OCI-LY3 (cell line): ENCODE results near the gene FMNL2.

Experiments used
- H2AFZ ChIP-seq: fragments of 200-600, 300-600 bp; shearing (Covaris generic); 2 replicates; pipeline ENCODE4 v1.6.0; 2014; ENCODE audit warnings: antibody characterized with exemption, low read depth, low read length
- H3K27ac ChIP-seq: fragments of 200-600, 300-600 bp; sonication (generic); 2 replicates; pipeline ENCODE4 v1.5.1; 2014; ENCODE audit warnings: mild to moderate bottlenecking, low read length, moderate library complexity, mixed read lengths
- H3K27me3 ChIP-seq: fragments of 200-600, 300-600 bp; sonication (generic); 2 replicates; pipeline ENCODE4 v1.6.1; 2014; ENCODE audit warnings: low read depth, low read length, mixed read lengths
- H3K36me3 ChIP-seq: fragments of 200-600, 300-600 bp; sonication (generic); replicated peaks from 2 replicates; pipeline ENCODE3; 2014; ENCODE audit warnings: low read depth, low read length, mixed read lengths
- H3K4me1 ChIP-seq: fragments of 300-600, 200-600 bp; sonication (generic); 2 replicates; pipeline ENCODE4 v1.6.1; 2014; ENCODE audit warnings: low read length, mixed read lengths
- H3K4me2 ChIP-seq: fragments of 200-600, 300-600 bp; sonication (generic); 2 replicates; pipeline ENCODE4 v1.6.1; 2014; ENCODE audit warnings: low read length, mixed read lengths
- H3K4me3 ChIP-seq: fragments of 300-600, 200-600 bp; sonication (generic); 2 replicates; pipeline ENCODE4 v1.5.1; 2014; ENCODE audit warnings: antibody characterized with exemption, mild to moderate bottlenecking, low read length, moderate library complexity
- H3K79me2 ChIP-seq: fragments of 300-600, 200-600 bp; shearing (Covaris generic); 2 replicates; pipeline ENCODE4 v1.6.1; 2014; ENCODE audit warnings: mild to moderate bottlenecking, low read length, mixed read lengths
- H3K9ac ChIP-seq: fragments of 300-600, 200-600 bp; shearing (Covaris generic); 2 replicates; pipeline ENCODE4 v1.6.0; 2014; ENCODE audit warnings: mild to moderate bottlenecking, low read length, moderate library complexity
- H3K9me3 ChIP-seq: fragments of 200-600, 300-600 bp; shearing (Covaris generic); 2 replicates; pipeline ENCODE4 v1.6.1; 2014; ENCODE audit warnings: low read length, mixed read lengths; ENCODE audit not compliant: insufficient read depth
- H4K20me1 ChIP-seq: fragments of 200-600, 300-600 bp; sonication (generic); 2 replicates; pipeline ENCODE4 v1.6.1; 2016; ENCODE audit warnings: low read length, mixed read lengths; ENCODE audit not compliant: insufficient read depth
- CTCF ChIP-seq: fragments of 200-600, 300-600 bp; sonication (generic); IDR thresholded peaks from 2 replicates; pipeline ENCODE4 v1.5.1; 2014; ENCODE audit warnings: antibody characterized with exemption, low read length, low read depth
- EZH2phosphoT487 ChIP-seq: fragments of 200-600 bp; shearing (Covaris generic); IDR thresholded peaks from 2 replicates; pipeline ENCODE4 v1.6.1; 2018; ENCODE audit warnings: antibody characterized with exemption, mixed run types, low read depth

FMNL2 gene

GRCh38 chr2:152419944-152420343, 85.0 kb downstream of the FMNL2 start:
- H3K79me2 ChIP-seq: no peaks in the 10 kb centered on the region
- H2AFZ ChIP-seq: no peak overlapping the region

DNA sequence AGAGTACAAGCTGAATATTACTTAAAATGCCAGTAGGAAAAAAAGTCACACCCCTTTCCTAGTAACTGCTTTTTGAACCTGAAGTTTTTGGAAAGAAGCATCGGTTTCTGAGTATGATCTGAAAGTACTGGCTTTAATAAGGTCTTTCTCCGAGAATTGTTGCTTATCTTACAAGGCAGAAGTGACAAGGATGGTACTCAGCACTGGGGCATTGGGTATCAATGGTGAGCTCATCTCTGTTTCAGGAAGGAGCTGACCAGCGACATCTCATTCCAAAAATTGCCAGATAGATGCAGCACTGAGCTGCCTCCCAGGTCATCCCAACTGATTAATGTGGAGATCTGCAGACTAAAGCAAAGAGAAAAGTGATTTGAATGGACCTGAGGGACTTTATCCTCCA, 85.4 kb downstream of the FMNL2 start:
- peak overlapping the region; percentile 74 for H3K4me2 ChIP-seq
- no peak overlapping the region for H2AFZ ChIP-seq
- TF ChIP-seq EZH2phosphoT487: no peak
- TF ChIP-seq CTCF: no peak
- no peak overlapping the region for H3K9ac ChIP-seq
- peak overlapping the region; percentile 63 for H3K4me3 ChIP-seq
- no peaks in the 10 kb centered on the region for H4K20me1 ChIP-seq
- H3K36me3 ChIP-seq: no peaks in the 10 kb centered on the region
- H3K79me2 ChIP-seq: no peaks in the 10 kb centered on the region
- peaks cover 40% of the 10 kb centered on the region for H3K4me1 ChIP-seq
- no peak overlapping the region for H3K27ac ChIP-seq
- no peaks in the 10 kb centered on the region for H3K9me3 ChIP-seq
- no peaks in the 10 kb centered on the region for H3K27me3 ChIP-seq

More at GRCh38 chr2:152419944-152420343, 85.0 kb downstream of the FMNL2 start:
- no peaks in the 10 kb centered on the region for H3K9me3 ChIP-seq
- H3K27ac ChIP-seq: no peak overlapping the region
- no peak overlapping the region for H3K9ac ChIP-seq
- TF ChIP-seq CTCF (no peak), EZH2phosphoT487 (no peak)
- H3K27me3 ChIP-seq: no peaks in the 10 kb centered on the region
- H4K20me1 ChIP-seq: no peaks in the 10 kb centered on the region
- H3K36me3 ChIP-seq: no peaks in the 10 kb centered on the region
- H3K4me1 ChIP-seq: peaks cover 40% of the 10 kb centered on the region
- peak overlapping the region; percentile 63 for H3K4me3 ChIP-seq
- peak overlapping the region; percentile 74 for H3K4me2 ChIP-seq

DNA sequence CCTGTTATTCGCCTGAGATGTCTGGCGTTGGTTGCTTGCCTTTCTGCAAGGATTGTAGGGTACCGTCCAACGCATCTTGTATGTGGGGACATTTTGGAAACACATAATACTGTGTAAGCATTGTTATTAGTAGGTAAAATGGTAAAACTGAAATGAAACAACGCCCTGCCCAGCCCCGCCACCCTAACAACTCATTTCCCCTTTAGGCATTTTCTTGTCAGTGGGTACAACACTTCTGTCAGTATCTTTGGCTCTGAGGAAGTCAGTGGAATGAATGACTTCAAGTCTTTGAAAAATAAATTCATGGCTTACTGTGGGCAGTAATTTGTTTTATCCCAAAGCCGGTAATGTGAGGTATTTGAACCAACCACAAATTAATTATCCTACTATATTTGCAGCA, 86.0 kb downstream of the FMNL2 start:
- H3K27ac ChIP-seq: no peak overlapping the region
- peaks cover 40% of the 10 kb centered on the region for H3K4me1 ChIP-seq

More for the DNA sequence above, 86.0 kb downstream of the FMNL2 start:
- TF ChIP-seq CTCF (no peak), EZH2phosphoT487 (no peak)
- no peaks in the 10 kb centered on the region for H3K9me3 ChIP-seq
- H3K79me2 ChIP-seq: no peaks in the 10 kb centered on the region
- peak overlapping the region; percentile 63 for H3K4me3 ChIP-seq
- no peaks in the 10 kb centered on the region for H3K36me3 ChIP-seq
- H3K9ac ChIP-seq: no peak overlapping the region
- no peak overlapping the region for H2AFZ ChIP-seq
- H4K20me1 ChIP-seq: no peaks in the 10 kb centered on the region
- peak overlapping the region; percentile 74 for H3K4me2 ChIP-seq
- H3K27me3 ChIP-seq: no peaks in the 10 kb centered on the region
